T-cell (primary cell): ENCODE results near the gene ZNF423. TPM values are rescaled to one million over a fixed set of nuclear protein-coding genes. Genes with fewer than 3 reads are reported as not detected.

Experiments used
- ATAC-seq, 4 experiments: fragments of 200-7000 bp in 3 of 4; fragments of 150-1000 bp in 1 of 4; cut with Tn5 transposase; replicated peaks in 1 of 4; 1 replicate in 3 of 4; 2 replicates in 1 of 4; pipeline ENCODE4 v1.10.0; 2021; ENCODE audit warnings: moderate library complexity in 3 of 4, mild to moderate bottlenecking in 2 of 4, moderate number of reproducible peaks in 1 of 4
- CTCF ChIA-PET, 2 donors: fragments of 300-600 bp; sonication (Branson Sonifier 250); formaldehyde crosslinking; loops; one replicate each; lab custom pipeline; 2022; ENCODE audit warnings: antibody characterized with exemption in 2 of 2; lab: Charles Lee
- POLR2A ChIA-PET, 2 donors: fragments of 300-600 bp; sonication (Branson Sonifier 250); formaldehyde crosslinking; loops; one replicate each; lab custom pipeline; 2022; ENCODE audit warnings: antibody characterized with exemption in 2 of 2; lab: Charles Lee
- DNase-seq, 35 experiments: peaks; one replicate each; pipeline versions ENCODE4 v3.0.0 to v3.0.0-alpha.2; 2013 to 2023
- H3K27ac ChIP-seq: one replicate; pipeline ENCODE4 v1.5.1; 2013; ENCODE audit warnings: low read length
- H3K27me3 ChIP-seq, 2 experiments: replicated peaks in 1 of 2; 1 replicate in 1 of 2; 2 replicates in 1 of 2; pipeline versions ENCODE4 v1.6.1 to v1.7.0; 2013; ENCODE audit warnings: low read length in 1 of 2, mixed read lengths in 1 of 2; ENCODE audit not compliant: control insufficient read depth in 2 of 2, insufficient read depth in 2 of 2; ENCODE audit errors: extremely low read depth in 1 of 2
- H3K36me3 ChIP-seq, 2 donors: 1 replicate in 1 of 2; 2 replicates in 1 of 2; pipeline versions ENCODE4 v1.6.1 to v1.7.0; 2013; ENCODE audit warnings: low read length in 1 of 2; ENCODE audit not compliant: control insufficient read depth in 2 of 2, insufficient read depth in 1 of 2; ENCODE audit errors: extremely low read depth in 1 of 2
- H3K4me1 ChIP-seq, 2 experiments: 1 replicate in 1 of 2; 2 replicates in 1 of 2; pipeline versions ENCODE4 v1.6.1 to v1.7.0; 2013; ENCODE audit warnings: low read length in 2 of 2, mixed read lengths in 1 of 2; ENCODE audit not compliant: insufficient read depth in 2 of 2, control insufficient read depth in 1 of 2; ENCODE audit errors: extremely low read depth in 1 of 2
- H3K4me3 ChIP-seq, 2 donors: 1 replicate in 1 of 2; 2 replicates in 1 of 2; pipeline versions ENCODE4 v1.5.1 to v1.7.0; 2013; ENCODE audit warnings: mild to moderate bottlenecking in 2 of 2, low read length in 1 of 2, moderate library complexity in 1 of 2; ENCODE audit not compliant: control insufficient read depth in 1 of 2; ENCODE audit errors: extremely low read depth in 1 of 2
- H3K9me3 ChIP-seq: 2 replicates; pipeline ENCODE4 v1.7.0; 2013
- H3K27ac Mint-ChIP-seq, 2 donors: one replicate each; pipeline ENCODE4 v1.8.0; 2020 to 2021; ENCODE audit warnings: mild to moderate bottlenecking in 2 of 2, mixed read lengths in 2 of 2
- H3K27me3 Mint-ChIP-seq, 2 donors: one replicate each; pipeline ENCODE4 v1.8.0; 2021 to 2022; ENCODE audit warnings: mixed read lengths in 2 of 2
- H3K36me3 Mint-ChIP-seq: one replicate; pipeline ENCODE4 v1.8.0; 2021; ENCODE audit warnings: mixed read lengths
- H3K4me1 Mint-ChIP-seq, 3 donors: one replicate each; pipeline ENCODE4 v1.8.0; 2020 to 2022; ENCODE audit warnings: mixed read lengths in 3 of 3, mild to moderate bottlenecking in 1 of 3
- H3K4me3 Mint-ChIP-seq, 3 donors: one replicate each; pipeline ENCODE4 v1.8.0; 2020 to 2022; ENCODE audit warnings: mild to moderate bottlenecking in 3 of 3, mixed read lengths in 3 of 3, moderate library complexity in 3 of 3
- H3K9me3 Mint-ChIP-seq, 3 donors: one replicate each; pipeline ENCODE4 v1.8.0; 2020 to 2022; ENCODE audit warnings: mixed read lengths in 3 of 3
- WGBS: methylation state at CpG from one replicate; pipeline ENCODE4 v1.1.5; 2013; ENCODE audit warnings: missing lambda C conversion rate; ENCODE audit not compliant: insufficient coverage; 5-methylcytosine and 5-hydroxymethylcytosine counted together
- total RNA-seq, 35 experiments: library from RNA in 6 of 35; stranded (reverse) in 6 of 35; fragments of 120-200 nt in 1 of 35; gene quantifications; one replicate each; pipeline versions ENCODE4 v1.2.1 to v1.2.4 and lab custom pipeline; 2013 to 2026

Gene ZNF423
- total RNA-seq, 5 donors from 2014 or later (not counting 1 experiment from before 2014, with no cell fraction given), result 0.07 to 0.12 TPM; not detected in 3

GRCh38 chr16:49594685-49595498, 261.0 kb downstream of the ZNF423 start:
- H3K9me3 Mint-ChIP-seq, result no peaks in the 10 kb centered on the region
- H3K36me3 Mint-ChIP-seq, result no peaks in the 10 kb centered on the region
- CTCF ChIA-PET, result interaction anchor here in 1 of 2 donors (0.6 kb wide), 1 partner anchor 1278 kb away, joined by 4 read pairs; no protein-coding TSS in a partner anchor
- no peak overlapping the region for H3K27ac ChIP-seq
- DNase-seq (no peak), ATAC-seq (no peak)
- WGBS, result 86% methylated on average over 7 of the region's 12 CpGs
- POLR2A ChIA-PET, result no interaction called here
- peaks cover 17 to 39% of the 10 kb centered on the region in 2 experiments for H3K4me1 ChIP-seq
- H3K27me3 ChIP-seq, result peaks cover 0 to 30% of the 10 kb centered on the region in 2 experiments
- no peaks in the 10 kb centered on the region for H3K9me3 ChIP-seq
- H3K27ac Mint-ChIP-seq, result no peak overlapping the region
- no peak overlapping the region for H3K4me3 ChIP-seq
- no peaks in the 10 kb centered on the region for H3K36me3 ChIP-seq
- peak overlapping the region in 1 of 3 donors; percentile 11 for H3K4me3 Mint-ChIP-seq
- peaks cover 5 to 18% of the 10 kb centered on the region in 2 donors for H3K27me3 Mint-ChIP-seq
- peaks cover 12 to 32% (median 13%) of the 10 kb centered on the region in 3 donors for H3K4me1 Mint-ChIP-seq

GRCh38 chr16:49594153-49594552, 261.8 kb downstream of the ZNF423 start:
- POLR2A ChIA-PET, result no interaction called here
- Mint-ChIP-seq H3K4me3 (no peak overlapping the region), H3K9me3 (no peaks in the 10 kb centered on the region), H3K36me3 (no peaks in the 10 kb centered on the region), H3K27me3 (peaks cover 5 to 20% of the 10 kb centered on the region in 2 donors), H3K4me1 (peaks cover 12 to 25% (median 13%) of the 10 kb centered on the region in 3 donors), H3K27ac (no peak overlapping the region)
- CTCF ChIA-PET, result no interaction called here
- H3K27me3 ChIP-seq, result peaks cover 0 to 30% of the 10 kb centered on the region in 2 experiments
- 100% methylated on average over 1 of the region's 2 CpGs for WGBS
- no peaks in the 10 kb centered on the region for H3K36me3 ChIP-seq
- ATAC-seq (no peak), DNase-seq (no peak)
- peaks cover 17 to 37% of the 10 kb centered on the region in 2 experiments for H3K4me1 ChIP-seq
- no peak overlapping the region for H3K4me3 ChIP-seq
- no peak overlapping the region for H3K27ac ChIP-seq
- no peaks in the 10 kb centered on the region for H3K9me3 ChIP-seq

- H3K27ac ChIP-seq, result no peak overlapping the region
- CTCF ChIA-PET, result interaction anchor here (0.6 to 1.5 kb wide), 5 partner anchors 67 to 185 kb away, joined by 3 to 4 read pairs (median 3); no protein-coding TSS in a partner anchor
- H3K27me3 Mint-ChIP-seq, result peaks cover 5 to 20% of the 10 kb centered on the region in 2 donors
These were observed 262.4 kb downstream of the ZNF423 start for GRCh38 chr16:49593424-49594040.

GRCh38 chr16:49592546-49593423, 263.1 kb downstream of the ZNF423 start:
- Histone ChIP-seq H3K9me3 (no peaks in the 10 kb centered on the region), H3K27me3 (peaks cover 0 to 30% of the 10 kb centered on the region in 2 experiments), H3K4me3 (no peak overlapping the region), H3K4me1 (peaks cover 17 to 37% of the 10 kb centered on the region in 2 experiments), H3K27ac (no peak overlapping the region), H3K36me3 (no peaks in the 10 kb centered on the region)
- H3K36me3 Mint-ChIP-seq, result no peaks in the 10 kb centered on the region
- no peak overlapping the region for H3K4me3 Mint-ChIP-seq
- 74% methylated on average over 4 of the region's 13 CpGs for WGBS
- ChIA-PET CTCF (interaction anchor here (0.6 to 1.5 kb wide), 7 partner anchors 9 to 185 kb away, joined by 3 to 5 read pairs (median 3); no protein-coding TSS in a partner anchor), POLR2A (no interaction called here)
- peak; percentile 41 to 64 (median 62) for ATAC-seq
- no peaks in the 10 kb centered on the region for H3K9me3 Mint-ChIP-seq
- peaks cover 5 to 20% of the 10 kb centered on the region in 2 donors for H3K27me3 Mint-ChIP-seq
- H3K4me1 Mint-ChIP-seq, result peaks cover 12 to 25% (median 13%) of the 10 kb centered on the region in 3 donors
- DNase-seq, result peak in 25 of 35 experiments; percentile 7 to 72 (median 28)
- H3K27ac Mint-ChIP-seq, result no peak overlapping the region

More at GRCh38 chr16:49593424-49594040, 262.4 kb downstream of the ZNF423 start:
- no peak for ATAC-seq
- Mint-ChIP-seq H3K4me3 (no peak overlapping the region), H3K36me3 (no peaks in the 10 kb centered on the region), H3K27ac (no peak overlapping the region), H3K9me3 (no peaks in the 10 kb centered on the region), H3K4me1 (peaks cover 12 to 25% (median 13%) of the 10 kb centered on the region in 3 donors)
- no peak for DNase-seq
- Histone ChIP-seq H3K36me3 (no peaks in the 10 kb centered on the region), H3K9me3 (no peaks in the 10 kb centered on the region), H3K4me1 (peaks cover 17 to 37% of the 10 kb centered on the region in 2 experiments), H3K4me3 (no peak overlapping the region), H3K27me3 (peaks cover 0 to 30% of the 10 kb centered on the region in 2 experiments)
- POLR2A ChIA-PET, result no interaction called here
- 100% methylated on average over 3 of the region's 8 CpGs for WGBS

- Mint-ChIP-seq H3K27me3 (peaks cover 5 to 16% of the 10 kb centered on the region in 2 donors), H3K27ac (no peak overlapping the region), H3K4me1 (peaks cover 6 to 17% (median 7%) of the 10 kb centered on the region in 3 donors), H3K36me3 (no peaks in the 10 kb centered on the region), H3K9me3 (no peaks in the 10 kb centered on the region), H3K4me3 (no peak overlapping the region)
- DNase-seq (no peak), ATAC-seq (no peak)
- H3K27ac ChIP-seq, result no peak overlapping the region
- H3K27me3 ChIP-seq, result peaks cover 0 to 26% of the 10 kb centered on the region in 2 experiments
- H3K9me3 ChIP-seq, result no peaks in the 10 kb centered on the region
- H3K36me3 ChIP-seq, result no peaks in the 10 kb centered on the region
- 88% methylated on average over 18 of the region's 21 CpGs for WGBS
- peaks cover 12 to 27% of the 10 kb centered on the region in 2 experiments for H3K4me1 ChIP-seq
- POLR2A ChIA-PET, result no interaction called here
- CTCF ChIA-PET, result no interaction called here
- no peak overlapping the region for H3K4me3 ChIP-seq
These were observed 265.6 kb downstream of the ZNF423 start for GRCh38 chr16:49590166-49590871.
